Measurements from ENCODE around the gene FLNB.
A peak's percentile ranks its signal among the peaks of the same experiment; 100 is the strongest.

The FLNB gene

DNA sequence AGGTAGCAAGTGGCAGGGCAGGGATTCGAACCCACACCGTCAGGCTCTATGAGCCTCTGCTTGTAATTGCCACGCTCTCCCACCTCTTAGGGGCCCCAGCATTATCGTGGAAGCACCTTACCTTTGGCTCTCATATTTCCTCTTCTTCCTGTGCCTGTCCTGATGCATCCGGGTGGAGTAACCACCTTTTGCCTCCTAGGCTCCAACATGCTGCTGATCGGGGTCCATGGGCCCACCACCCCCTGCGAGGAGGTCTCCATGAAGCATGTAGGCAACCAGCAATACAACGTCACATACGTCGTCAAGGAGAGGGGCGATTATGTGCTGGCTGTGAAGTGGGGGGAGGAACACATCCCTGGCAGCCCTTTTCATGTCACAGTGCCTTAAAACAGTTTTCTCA is 162.2 kb downstream of the FLNB start:
- no peak for DNase-seq
- TF ChIP-seq CTCF (IDR thresholded peaks at IDR 0.05; ENCODE audit: low read depth, low read length, missing control alignments) = no peak
- Histone ChIP-seq H3K27ac (no peak overlapping the region), H3K4me3 (ENCODE audit: low read depth, low read length) (no peak overlapping the region), H3K36me3 (replicated peaks) (peaks cover 84% of the 10 kb centered on the region), H3K27me3 (replicated peaks) (no peaks in the 10 kb centered on the region)
- in situ Hi-C loops (cut with HindIII; ENCODE audit: low pct_ligation_motif_present, low sequenced_read_pairs) = loop anchor here (25.0 kb wide), 1 partner anchor 158 kb away; the partner anchor contains the start of gene FLNB

DNA sequence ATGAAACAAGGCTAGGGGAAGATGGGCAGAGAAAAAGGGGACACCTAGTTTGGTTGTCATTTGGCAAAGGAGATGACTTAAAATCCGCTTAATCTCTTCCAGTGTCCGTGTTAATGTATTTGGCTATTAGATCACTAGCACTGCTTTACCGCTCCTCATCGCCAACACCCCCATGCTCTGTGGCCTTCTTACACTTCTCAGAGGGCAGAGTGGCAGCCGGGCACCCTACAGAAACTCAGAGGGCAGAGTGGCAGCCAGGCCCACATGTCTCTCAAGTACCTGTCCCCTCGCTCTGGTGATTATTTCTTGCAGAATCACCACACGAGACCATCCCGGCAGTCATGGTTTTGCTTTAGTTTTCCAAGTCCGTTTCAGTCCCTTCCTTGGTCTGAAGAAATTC is 162.9 kb downstream of the FLNB start:
- in situ Hi-C loops (cut with HindIII; ENCODE audit: low pct_ligation_motif_present, low sequenced_read_pairs) = loop anchor here (25.0 kb wide), 1 partner anchor 159 kb away; the partner anchor contains the start of gene FLNB
- Histone ChIP-seq H3K27ac (no peak overlapping the region), H3K4me3 (ENCODE audit: low read depth, low read length) (no peak overlapping the region), H3K27me3 (replicated peaks) (no peaks in the 10 kb centered on the region), H3K36me3 (replicated peaks) (peaks cover 77% of the 10 kb centered on the region)
- no peak for DNase-seq
- TF ChIP-seq CTCF (IDR thresholded peaks at IDR 0.05; ENCODE audit: low read depth, low read length, missing control alignments) = no peak

DNA sequence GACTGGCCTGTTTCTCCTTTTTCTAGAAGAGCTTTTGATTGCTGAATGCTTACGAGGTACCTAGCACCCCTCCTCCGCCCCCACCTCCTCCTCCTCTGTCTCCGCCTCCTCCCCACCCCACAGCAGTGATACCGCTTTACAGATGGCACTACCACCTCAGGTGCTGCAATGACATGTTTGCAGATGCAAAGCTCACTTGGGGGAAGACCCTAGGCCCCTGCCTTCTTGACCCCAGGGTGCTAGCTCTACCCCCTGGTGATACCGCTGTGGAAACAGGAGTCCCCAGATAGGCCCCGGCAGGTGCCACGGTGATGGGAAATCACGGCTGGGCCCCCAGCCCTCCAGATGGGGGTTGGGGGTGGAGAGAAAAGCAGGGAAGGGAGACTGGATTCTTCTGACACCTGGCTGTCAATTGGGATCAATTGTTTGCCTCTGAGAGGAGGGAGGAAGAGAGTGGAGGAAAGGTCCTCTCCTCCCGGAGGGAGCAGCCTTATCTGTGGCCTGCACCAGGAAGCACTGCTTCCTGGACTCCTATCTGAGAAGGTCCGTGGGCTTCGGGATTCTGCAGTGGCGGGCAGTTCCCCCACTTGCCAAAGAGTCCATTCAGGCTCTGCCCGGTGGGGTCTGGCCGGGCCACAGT is 164.9 kb downstream of the FLNB start:
- Histone ChIP-seq H3K27me3 (replicated peaks) (no peaks in the 10 kb centered on the region), H3K36me3 (replicated peaks) (peaks cover 59% of the 10 kb centered on the region), H3K27ac (no peak overlapping the region), H3K4me3 (ENCODE audit: low read depth, low read length) (no peak overlapping the region)
- in situ Hi-C loops (cut with HindIII; ENCODE audit: low pct_ligation_motif_present, low sequenced_read_pairs) = loop anchor here (25.0 kb wide), 1 partner anchor 161 kb away; the partner anchor contains the start of gene FLNB
- TF ChIP-seq CTCF (IDR thresholded peaks at IDR 0.05; ENCODE audit: low read depth, low read length, missing control alignments) = no peak
- no peak for DNase-seq

DNA sequence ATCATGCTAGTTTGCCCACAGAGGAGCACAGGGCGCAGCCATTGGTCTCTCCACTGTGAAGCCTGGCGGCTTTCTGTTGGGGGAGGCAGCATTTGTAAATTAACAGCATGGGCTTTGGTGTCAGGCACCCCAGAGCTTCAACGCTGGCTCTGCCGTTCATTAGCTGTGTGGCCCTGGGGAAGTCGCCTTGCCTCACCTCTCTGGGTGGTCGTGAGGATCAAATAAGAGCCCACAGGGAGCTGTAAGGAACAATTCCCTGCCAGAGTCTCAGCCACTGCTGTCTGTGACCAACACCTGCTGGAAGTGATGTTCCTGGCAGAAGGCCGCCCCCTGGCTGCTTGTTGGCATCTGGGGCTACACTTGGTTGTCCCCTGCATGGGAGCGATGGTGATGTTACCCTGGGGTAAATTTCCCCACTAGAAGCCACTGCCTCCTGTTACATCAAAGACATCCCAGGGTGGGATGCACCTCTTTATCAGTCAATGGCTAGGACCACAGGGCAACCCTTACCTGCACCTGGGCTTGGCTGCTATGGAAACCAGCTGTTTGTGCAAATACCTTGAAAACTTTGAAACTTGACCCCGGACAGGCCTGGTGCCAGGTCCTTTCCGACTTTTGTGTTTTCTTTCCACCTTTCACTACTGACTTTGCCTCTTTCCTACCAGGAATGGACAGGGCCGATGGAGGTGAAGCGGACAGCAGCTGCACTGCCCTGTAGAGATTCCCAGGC is 165.6 kb downstream of the FLNB start:
- Histone ChIP-seq H3K4me3 (ENCODE audit: low read depth, low read length) (no peak overlapping the region), H3K36me3 (replicated peaks) (peaks cover 52% of the 10 kb centered on the region), H3K27ac (no peak overlapping the region), H3K27me3 (replicated peaks) (no peaks in the 10 kb centered on the region)
- in situ Hi-C loops (cut with HindIII; ENCODE audit: low pct_ligation_motif_present, low sequenced_read_pairs) = loop anchor here (25.0 kb wide), 1 partner anchor 162 kb away; the partner anchor contains the start of gene FLNB
- peak; percentile 48 for TF ChIP-seq CTCF (IDR thresholded peaks at IDR 0.05; ENCODE audit: low read depth, low read length, missing control alignments)
- DNase-seq = no peak

GRCh38 chr3:58175187-58175436 is 166.9 kb downstream of the FLNB start:
- Histone ChIP-seq H3K27ac (no peak overlapping the region), H3K27me3 (replicated peaks) (no peaks in the 10 kb centered on the region), H3K36me3 (replicated peaks) (peaks cover 39% of the 10 kb centered on the region), H3K4me3 (ENCODE audit: low read depth, low read length) (no peak overlapping the region)
- no peak for TF ChIP-seq CTCF (IDR thresholded peaks at IDR 0.05; ENCODE audit: low read depth, low read length, missing control alignments)
- in situ Hi-C loops (cut with HindIII; ENCODE audit: low pct_ligation_motif_present, low sequenced_read_pairs) = no loop called here
- no peak for DNase-seq
